Measurements from ENCODE around the gene TPGS1.

TPGS1 gene

GRCh38 chr19:556611-557382, 49.5 kb downstream of the TPGS1 start:
- no peak for DNase-seq (ENCODE audit: low read depth)
- no peak overlapping the region for H3K4me3 ChIP-seq (ENCODE audit: low read depth, low read length)

DNA sequence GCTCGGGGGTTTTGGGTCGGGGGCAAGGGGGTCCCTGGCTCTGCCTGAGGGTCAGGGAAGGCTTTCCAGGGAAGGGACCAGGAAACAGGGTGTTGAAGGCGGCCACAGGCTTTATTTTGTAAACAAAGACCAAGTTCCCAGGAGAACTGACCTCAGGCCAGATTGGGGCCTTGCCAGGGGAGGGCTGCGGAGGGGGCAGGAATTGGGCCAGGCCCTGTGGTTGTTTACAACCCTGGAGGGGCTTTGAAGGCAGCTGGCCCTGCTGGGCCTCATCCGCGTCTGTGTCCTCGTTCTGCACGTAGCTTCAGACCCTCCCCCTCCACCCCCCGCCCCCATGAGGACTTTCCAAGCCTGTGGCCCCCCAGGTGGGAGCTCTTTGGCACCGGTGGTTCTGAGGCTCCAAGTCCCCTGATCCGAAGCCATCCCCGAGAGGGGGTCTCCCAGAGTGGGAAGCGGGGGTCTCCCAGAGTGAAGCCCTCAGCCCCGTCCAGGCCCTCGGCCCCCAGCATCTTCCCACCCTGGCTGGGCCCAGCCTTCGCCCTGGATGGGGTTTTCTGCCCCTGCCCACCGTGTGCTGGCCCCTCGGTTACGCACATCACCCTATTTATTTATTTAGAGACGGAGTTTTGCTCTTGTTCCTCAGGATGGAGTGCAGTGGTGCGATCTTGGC, 51.6 kb downstream of the TPGS1 start:
- no peak for DNase-seq (ENCODE audit: low read depth)
- no peak overlapping the region for H3K4me3 ChIP-seq (ENCODE audit: low read depth, low read length)

DNA sequence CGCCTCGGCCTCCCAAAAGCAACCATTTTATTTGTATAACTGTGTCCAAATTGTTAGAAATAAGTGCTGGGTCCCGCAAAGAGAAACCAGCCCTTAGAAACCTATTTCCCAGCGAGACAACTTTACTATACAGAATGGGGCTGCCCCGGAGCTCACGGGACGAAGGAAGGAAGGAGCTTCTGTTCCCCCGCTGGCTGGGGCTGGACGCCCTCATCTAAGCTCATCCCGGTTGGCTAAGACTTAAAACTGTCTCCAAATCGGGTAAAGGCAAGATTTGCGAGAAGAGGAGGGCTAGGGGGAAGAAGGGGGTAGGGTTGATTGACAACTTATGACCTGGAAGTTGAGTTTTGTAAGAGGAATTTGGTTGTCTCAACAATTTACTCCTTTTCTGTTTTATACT, 52.8 kb downstream of the TPGS1 start:
- no peak overlapping the region for H3K4me3 ChIP-seq (ENCODE audit: low read depth, low read length)
- DNase-seq (ENCODE audit: low read depth) = no peak

GRCh38 chr19:566403-566802, 59.1 kb downstream of the TPGS1 start:
- no peak for DNase-seq (ENCODE audit: low read depth)
- H3K4me3 ChIP-seq (ENCODE audit: low read depth, low read length) = no peak overlapping the region

DNA sequence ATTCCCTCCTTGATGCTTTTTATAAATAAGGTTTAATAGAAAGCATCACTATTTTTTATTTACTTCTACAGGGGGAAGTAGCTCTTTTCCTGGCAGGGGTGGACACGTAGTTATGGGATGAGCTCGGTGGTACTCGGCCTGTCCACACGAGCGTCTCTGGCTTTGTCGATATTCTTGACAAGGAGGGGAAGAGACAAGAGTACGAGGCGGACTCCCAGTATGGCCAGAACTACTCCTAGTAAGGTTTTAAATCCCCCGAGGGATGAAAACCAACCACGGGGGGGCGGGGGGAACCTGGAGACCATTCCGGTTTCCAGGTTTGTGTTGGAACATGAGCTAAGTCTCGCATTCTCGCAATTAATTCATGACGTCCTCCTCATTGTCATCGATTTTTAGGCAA, 59.5 kb downstream of the TPGS1 start:
- H3K4me3 ChIP-seq (ENCODE audit: low read depth, low read length) = no peak overlapping the region
- DNase-seq (ENCODE audit: low read depth) = no peak

GRCh38 chr19:567296-567900, 60.1 kb downstream of the TPGS1 start:
- H3K4me3 ChIP-seq (ENCODE audit: low read depth, low read length) = no peak overlapping the region
- DNase-seq (ENCODE audit: low read depth) = no peak

All from skeletal muscle cell (primary cell).